Measurements from ENCODE around the gene INPP4A.

The INPP4A gene

DNA sequence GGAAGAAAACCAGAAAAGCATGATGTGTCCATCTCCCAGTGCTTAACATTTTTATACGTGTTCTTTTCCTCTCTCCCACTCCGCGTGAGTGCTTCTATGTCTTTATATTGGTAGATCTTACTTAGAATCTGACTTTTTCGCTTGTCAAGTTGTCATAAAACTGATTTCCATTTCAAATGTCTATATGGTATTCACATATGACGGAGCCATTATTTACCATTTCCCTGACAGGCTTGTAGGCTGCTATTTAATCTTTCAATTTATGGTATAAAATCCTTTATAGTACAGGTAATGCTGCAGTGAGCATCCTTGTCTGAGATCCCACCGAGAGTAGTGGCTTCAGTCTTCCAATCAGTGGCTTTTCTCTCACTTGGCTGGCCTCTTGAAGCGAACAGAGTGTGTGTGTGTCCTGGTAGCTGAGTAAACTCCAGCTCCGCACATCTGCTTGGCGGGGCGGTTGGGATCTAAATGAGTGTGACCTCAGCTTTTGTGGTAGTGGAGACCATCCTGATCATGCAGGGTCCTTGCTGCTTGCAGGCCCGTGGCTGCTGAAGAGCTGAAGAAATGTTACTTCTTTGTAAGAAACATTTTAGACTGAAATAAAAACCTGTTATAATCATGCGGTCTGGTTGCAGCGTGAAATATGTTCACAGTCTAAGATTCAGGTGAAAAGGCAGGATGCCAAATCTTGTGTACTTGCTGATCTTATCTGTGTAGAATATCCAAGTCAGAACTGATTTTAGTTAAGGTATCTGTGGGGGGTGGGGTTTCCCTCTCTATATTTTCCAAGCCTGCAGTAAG is 40.2 kb downstream of the INPP4A start:
- Histone ChIP-seq H3K4me1 (ENCODE audit: control insufficient read depth, insufficient read depth, low read length) (peaks cover 6% of the 10 kb centered on the region), H3K4me3 (ENCODE audit: low read length) (no peak overlapping the region), H3K27me3 (ENCODE audit: control insufficient read depth, insufficient read depth, low read length) (no peaks in the 10 kb centered on the region), H3K36me3 (ENCODE audit: control insufficient read depth, insufficient read depth, low read length) (no peaks in the 10 kb centered on the region), H3K27ac (ENCODE audit: low read depth, low read length) (no peak overlapping the region), H3K9ac (ENCODE audit: low read length) (no peak overlapping the region)

DNA sequence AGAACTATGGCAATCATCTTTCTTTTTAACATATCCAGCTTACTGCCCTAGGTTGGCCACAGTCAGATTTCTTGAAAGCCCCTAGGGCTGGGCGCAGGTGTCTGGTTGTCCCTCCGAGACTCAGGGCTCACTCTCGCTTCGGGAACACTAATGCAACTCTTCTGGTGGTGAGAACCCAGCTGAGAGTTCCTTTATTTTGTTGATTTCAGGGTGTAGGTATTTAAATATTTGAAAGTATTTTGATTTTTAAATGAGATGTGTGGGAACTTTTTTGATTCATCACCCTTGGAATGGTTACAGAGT is 40.7 kb downstream of the INPP4A start:
- Histone ChIP-seq H3K9ac (ENCODE audit: low read length) (no peak overlapping the region), H3K4me1 (ENCODE audit: control insufficient read depth, insufficient read depth, low read length) (peaks cover 1% of the 10 kb centered on the region), H3K36me3 (ENCODE audit: control insufficient read depth, insufficient read depth, low read length) (no peaks in the 10 kb centered on the region), H3K27ac (ENCODE audit: low read depth, low read length) (no peak overlapping the region), H3K27me3 (ENCODE audit: control insufficient read depth, insufficient read depth, low read length) (no peaks in the 10 kb centered on the region), H3K4me3 (ENCODE audit: low read length) (no peak overlapping the region)

DNA sequence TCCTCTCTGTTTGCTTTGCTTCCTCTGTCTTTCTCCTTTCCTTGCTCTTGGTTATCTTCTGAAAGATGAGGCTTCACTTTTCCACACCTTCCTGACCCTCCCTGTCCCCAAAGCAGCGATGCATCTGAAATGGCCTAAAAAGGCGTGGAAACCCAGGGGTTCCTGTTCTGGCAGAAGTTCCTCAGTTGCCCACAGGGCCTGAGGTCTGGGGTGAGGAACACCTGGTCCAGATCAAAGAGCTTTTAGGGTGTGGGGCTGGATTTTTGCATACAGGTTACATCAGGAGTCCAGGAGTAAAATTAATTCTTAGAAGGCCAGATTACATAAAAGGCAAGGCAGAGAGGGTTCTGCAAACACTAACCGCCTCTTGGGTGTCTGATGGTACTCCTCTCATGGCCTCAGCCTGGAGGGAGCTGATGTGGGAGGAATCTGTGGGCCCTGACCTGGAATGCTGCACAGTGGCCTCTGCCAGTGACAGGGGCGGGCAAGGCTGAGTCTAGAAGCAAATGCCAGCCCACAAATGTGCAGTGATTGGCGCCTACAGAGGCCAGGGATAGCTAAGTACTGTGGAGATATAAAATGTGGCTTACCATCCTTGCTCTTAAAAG is 41.8 kb downstream of the INPP4A start:
- Histone ChIP-seq H3K4me1 (ENCODE audit: control insufficient read depth, insufficient read depth, low read length) (no peaks in the 10 kb centered on the region), H3K4me3 (ENCODE audit: low read length) (no peak overlapping the region), H3K27ac (ENCODE audit: low read depth, low read length) (no peak overlapping the region), H3K9ac (ENCODE audit: low read length) (no peak overlapping the region), H3K27me3 (ENCODE audit: control insufficient read depth, insufficient read depth, low read length) (no peaks in the 10 kb centered on the region), H3K36me3 (ENCODE audit: control insufficient read depth, insufficient read depth, low read length) (no peaks in the 10 kb centered on the region)

GRCh38 chr2:98487101-98487805 is 42.6 kb downstream of the INPP4A start:
- H3K27me3 ChIP-seq (ENCODE audit: control insufficient read depth, insufficient read depth, low read length) = no peaks in the 10 kb centered on the region
- no peak overlapping the region for H3K9ac ChIP-seq (ENCODE audit: low read length)
- no peak overlapping the region for H3K4me3 ChIP-seq (ENCODE audit: low read length)
- no peaks in the 10 kb centered on the region for H3K4me1 ChIP-seq (ENCODE audit: control insufficient read depth, insufficient read depth, low read length)
- no peak overlapping the region for H3K27ac ChIP-seq (ENCODE audit: low read depth, low read length)
- no peaks in the 10 kb centered on the region for H3K36me3 ChIP-seq (ENCODE audit: control insufficient read depth, insufficient read depth, low read length)

DNA sequence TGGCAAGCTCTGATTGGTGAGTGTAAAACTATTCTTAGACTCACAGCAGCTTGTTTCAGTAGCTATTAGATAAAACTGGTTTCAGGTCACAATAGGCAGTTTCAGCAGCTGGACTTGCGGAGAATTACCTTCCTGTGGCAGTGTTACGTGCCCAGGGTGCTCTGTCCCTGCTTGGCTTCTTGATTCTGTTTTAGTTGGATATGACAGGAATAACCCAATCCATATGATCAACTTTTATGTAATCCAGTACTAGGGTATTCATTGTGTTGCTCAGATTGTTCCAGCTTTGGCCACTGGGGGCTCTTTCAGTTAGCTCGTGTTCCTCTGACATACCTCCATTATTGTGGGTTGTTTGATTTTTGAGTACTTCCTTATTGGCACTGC is 43.1 kb downstream of the INPP4A start:
- Histone ChIP-seq H3K27me3 (ENCODE audit: control insufficient read depth, insufficient read depth, low read length) (no peaks in the 10 kb centered on the region), H3K9ac (ENCODE audit: low read length) (no peak overlapping the region), H3K4me1 (ENCODE audit: control insufficient read depth, insufficient read depth, low read length) (no peaks in the 10 kb centered on the region), H3K36me3 (ENCODE audit: control insufficient read depth, insufficient read depth, low read length) (no peaks in the 10 kb centered on the region), H3K4me3 (ENCODE audit: low read length) (no peak overlapping the region), H3K27ac (ENCODE audit: low read depth, low read length) (no peak overlapping the region)

- Histone ChIP-seq H3K4me1 (ENCODE audit: control insufficient read depth, insufficient read depth, low read length) (no peaks in the 10 kb centered on the region), H3K9ac (ENCODE audit: low read length) (no peak overlapping the region), H3K27me3 (ENCODE audit: control insufficient read depth, insufficient read depth, low read length) (no peaks in the 10 kb centered on the region), H3K27ac (ENCODE audit: low read depth, low read length) (no peak overlapping the region), H3K36me3 (ENCODE audit: control insufficient read depth, insufficient read depth, low read length) (no peaks in the 10 kb centered on the region), H3K4me3 (ENCODE audit: low read length) (no peak overlapping the region)
These were observed 43.6 kb downstream of the INPP4A start for GRCh38 chr2:98488252-98488651.

DNA sequence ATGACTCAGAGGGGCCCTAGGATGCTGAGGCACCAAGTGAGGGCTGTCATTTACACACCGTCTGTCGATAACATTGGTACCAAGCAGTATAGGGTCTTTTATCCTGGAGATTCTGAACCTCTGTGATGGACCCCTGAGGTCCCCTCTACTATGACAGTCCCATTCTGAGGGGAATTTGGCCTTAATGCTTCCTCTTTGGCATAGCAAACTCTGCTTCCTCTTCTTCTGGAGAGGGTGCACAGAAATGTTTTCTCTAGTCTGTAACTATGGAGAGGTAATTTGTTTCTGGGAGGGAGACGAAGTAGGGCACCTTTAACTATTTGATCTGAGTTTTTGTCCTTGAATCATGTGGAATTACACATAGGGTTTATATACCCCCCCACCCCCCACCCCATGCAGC is 44.8 kb downstream of the INPP4A start:
- Histone ChIP-seq H3K27ac (ENCODE audit: low read depth, low read length) (no peak overlapping the region), H3K4me1 (ENCODE audit: control insufficient read depth, insufficient read depth, low read length) (no peaks in the 10 kb centered on the region), H3K9ac (ENCODE audit: low read length) (no peak overlapping the region), H3K36me3 (ENCODE audit: control insufficient read depth, insufficient read depth, low read length) (no peaks in the 10 kb centered on the region), H3K27me3 (ENCODE audit: control insufficient read depth, insufficient read depth, low read length) (no peaks in the 10 kb centered on the region), H3K4me3 (ENCODE audit: low read length) (no peak overlapping the region)

DNA sequence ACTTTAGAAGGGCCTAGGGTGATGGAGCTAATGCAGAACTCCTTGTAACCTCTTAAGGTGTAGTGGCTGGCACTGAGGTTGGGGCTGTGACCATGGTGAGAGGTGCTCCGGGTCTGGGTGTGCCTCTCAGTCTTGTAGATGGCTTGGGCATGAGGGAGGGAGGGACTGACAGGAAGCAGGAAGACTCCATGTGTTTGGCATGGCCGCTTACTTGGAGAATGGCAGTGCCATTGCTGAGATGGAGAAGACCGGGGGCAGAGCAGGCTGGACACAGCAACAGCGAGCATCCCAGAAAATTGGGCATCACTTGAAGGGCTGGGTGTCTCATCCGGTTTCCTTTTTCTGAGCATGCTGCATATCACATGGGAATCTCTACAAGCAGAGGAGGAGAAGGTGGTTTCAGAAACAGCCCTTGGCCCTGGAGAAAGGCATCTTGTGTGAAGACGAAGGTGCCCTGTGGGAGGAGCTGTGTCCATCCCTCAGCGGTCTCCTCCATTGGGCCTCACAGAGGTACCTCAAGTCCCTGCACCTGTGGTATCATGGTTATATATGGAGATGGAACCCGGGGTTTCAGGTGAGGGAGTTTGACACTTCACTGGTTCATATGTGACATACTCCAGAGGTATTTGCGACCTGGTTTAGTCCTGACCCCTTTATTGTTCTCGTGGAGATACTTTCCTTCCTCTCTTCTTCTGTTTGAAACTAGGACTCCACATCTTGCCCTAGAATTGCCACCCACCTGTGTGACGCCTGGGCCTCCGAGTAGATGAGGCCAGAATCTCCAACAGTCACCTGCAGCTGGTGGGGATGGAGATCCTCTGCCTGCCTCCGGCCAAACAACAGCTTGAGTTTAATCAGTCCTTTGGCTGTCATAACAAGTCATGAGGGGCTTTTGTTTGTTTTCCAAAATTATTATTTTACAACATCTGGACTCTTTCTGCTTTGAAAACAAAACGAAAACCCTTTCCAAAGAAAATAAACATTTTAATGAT is 45.6 kb downstream of the INPP4A start:
- Histone ChIP-seq H3K27me3 (ENCODE audit: control insufficient read depth, insufficient read depth, low read length) (no peaks in the 10 kb centered on the region), H3K36me3 (ENCODE audit: control insufficient read depth, insufficient read depth, low read length) (no peaks in the 10 kb centered on the region), H3K4me1 (ENCODE audit: control insufficient read depth, insufficient read depth, low read length) (peaks cover under 1% of the 10 kb centered on the region), H3K9ac (ENCODE audit: low read length) (no peak overlapping the region), H3K27ac (ENCODE audit: low read depth, low read length) (no peak overlapping the region), H3K4me3 (ENCODE audit: low read length) (no peak overlapping the region)

DNA sequence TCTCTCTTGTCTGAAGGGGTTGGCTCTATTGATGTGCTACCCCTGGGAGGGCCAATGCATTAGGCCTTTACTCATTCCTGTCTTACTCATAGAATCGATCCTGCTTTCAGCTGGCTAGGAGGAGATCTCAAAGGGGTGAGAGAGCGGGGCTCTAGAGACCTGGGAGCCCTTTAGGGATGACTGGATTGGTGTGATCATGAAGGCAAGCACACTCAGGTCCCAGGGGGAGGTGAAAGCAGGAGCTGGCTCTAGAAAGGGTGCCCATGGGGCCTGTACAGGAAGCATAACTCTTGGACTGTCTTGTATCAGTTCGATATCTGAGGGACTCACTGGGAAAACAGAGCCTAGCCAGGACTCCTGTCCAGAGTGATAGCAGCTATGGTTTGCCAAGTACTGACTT is 47.8 kb downstream of the INPP4A start:
- H3K36me3 ChIP-seq (ENCODE audit: control insufficient read depth, insufficient read depth, low read length) = no peaks in the 10 kb centered on the region
- no peaks in the 10 kb centered on the region for H3K27me3 ChIP-seq (ENCODE audit: control insufficient read depth, insufficient read depth, low read length)
- no peak overlapping the region for H3K4me3 ChIP-seq (ENCODE audit: low read length)
- peaks cover 2% of the 10 kb centered on the region for H3K4me1 ChIP-seq (ENCODE audit: control insufficient read depth, insufficient read depth, low read length)
- no peak overlapping the region for H3K27ac ChIP-seq (ENCODE audit: low read depth, low read length)
- no peak overlapping the region for H3K9ac ChIP-seq (ENCODE audit: low read length)

DNA sequence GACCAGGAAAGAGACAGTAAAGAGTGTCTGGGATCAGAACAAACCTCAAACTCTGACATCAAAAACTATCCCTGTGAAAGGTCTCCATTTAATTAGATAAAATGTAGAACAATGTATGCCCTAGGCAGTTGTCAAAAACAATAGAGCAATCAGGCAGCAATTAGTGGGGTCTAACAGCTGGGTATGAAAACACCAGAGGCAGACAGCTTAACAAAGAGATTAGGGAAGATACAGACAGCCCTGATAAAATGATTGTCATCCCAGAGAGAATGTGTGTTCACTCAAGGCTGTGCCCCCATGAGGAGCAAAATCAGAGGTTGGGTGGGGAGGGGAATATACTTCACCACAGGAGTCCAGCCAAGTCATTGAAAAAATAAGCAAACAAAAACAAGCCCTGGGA is 50.0 kb downstream of the INPP4A start:
- Histone ChIP-seq H3K9ac (ENCODE audit: low read length) (no peak overlapping the region), H3K36me3 (ENCODE audit: control insufficient read depth, insufficient read depth, low read length) (no peaks in the 10 kb centered on the region), H3K4me3 (ENCODE audit: low read length) (no peak overlapping the region), H3K4me1 (ENCODE audit: control insufficient read depth, insufficient read depth, low read length) (peaks cover 2% of the 10 kb centered on the region), H3K27ac (ENCODE audit: low read depth, low read length) (no peak overlapping the region), H3K27me3 (ENCODE audit: control insufficient read depth, insufficient read depth, low read length) (no peaks in the 10 kb centered on the region)

DNA sequence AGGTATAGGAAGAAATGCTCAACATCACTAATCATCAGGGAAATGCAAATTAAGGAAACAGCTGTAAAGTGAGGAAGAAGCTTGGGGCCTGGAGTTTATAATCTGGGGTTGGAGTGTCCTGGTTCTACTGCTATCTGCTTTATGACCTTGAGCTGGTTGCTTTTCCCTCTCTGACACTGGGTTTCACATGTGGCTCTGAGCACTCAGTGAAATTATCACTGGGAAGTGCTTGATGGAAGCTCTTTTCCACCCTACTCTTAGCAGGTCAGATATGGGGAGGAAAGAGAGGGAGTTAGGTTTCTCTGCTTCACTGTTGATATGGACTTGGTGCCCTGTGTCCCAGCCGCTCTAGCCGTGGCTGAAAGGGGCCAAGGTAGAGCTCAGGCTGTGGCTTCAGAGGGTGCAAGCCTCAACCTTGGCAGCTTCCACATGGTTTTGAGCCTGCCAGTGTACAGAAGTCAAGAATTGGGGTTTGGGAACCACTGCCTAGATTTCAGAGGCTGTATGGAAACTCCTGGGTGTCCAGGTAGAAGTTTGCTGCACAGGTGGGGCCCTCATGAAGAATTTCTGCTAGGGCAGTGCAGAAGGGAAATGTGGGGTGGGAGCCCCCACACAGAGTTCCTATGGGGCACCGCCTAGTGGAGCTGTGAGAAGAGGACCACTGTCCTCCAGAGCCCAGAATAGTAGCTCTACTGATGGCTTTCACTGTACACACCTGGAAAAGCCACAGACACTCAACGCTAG is 52.3 kb downstream of the INPP4A start:
- Histone ChIP-seq H3K4me1 (ENCODE audit: control insufficient read depth, insufficient read depth, low read length) (peaks cover 3% of the 10 kb centered on the region), H3K27me3 (ENCODE audit: control insufficient read depth, insufficient read depth, low read length) (no peaks in the 10 kb centered on the region), H3K9ac (ENCODE audit: low read length) (no peak overlapping the region), H3K27ac (ENCODE audit: low read depth, low read length) (no peak overlapping the region), H3K4me3 (ENCODE audit: low read length) (no peak overlapping the region), H3K36me3 (ENCODE audit: control insufficient read depth, insufficient read depth, low read length) (no peaks in the 10 kb centered on the region)

All from rectal smooth muscle tissue (tissue), 1 donor.